CD14-positive monocyte (primary cell): ENCODE data around the gene STK39. TPM values are rescaled to one million over a fixed set of nuclear protein-coding genes. Genes with fewer than 3 reads are reported as not detected.

Experiments used
- DNase-seq, 3 donors: peaks; one replicate each; pipeline ENCODE4 v3.0.0-alpha.2; 2011 to 2022
- H2AFZ ChIP-seq: 2 replicates; pipeline ENCODE4 v1.6.0; 2012; ENCODE audit warnings: mild to moderate bottlenecking, low read depth, low read length, inconsistent platforms; ENCODE audit not compliant: insufficient read depth, poor library complexity, severe bottlenecking
- H3K27ac ChIP-seq, 2 donors: 1 replicate in 1 of 2; 2 replicates in 1 of 2; pipeline ENCODE4 v1.5.1; 2012 to 2013; ENCODE audit warnings: low read length in 2 of 2, control low read depth in 1 of 2, inconsistent platforms in 1 of 2, low read depth in 1 of 2, mild to moderate bottlenecking in 1 of 2
- H3K27me3 ChIP-seq, 2 donors: one replicate each; pipeline versions ENCODE4 v1.6.0 to v1.6.1; 2011 to 2013; ENCODE audit warnings: low read length in 2 of 2; ENCODE audit not compliant: control insufficient read depth in 2 of 2, insufficient read depth in 2 of 2
- H3K36me3 ChIP-seq, 2 donors: replicated peaks in 1 of 2; 1 replicate in 1 of 2; 2 replicates in 1 of 2; pipeline versions ENCODE4 v1.5.1 to v1.6.1; 2012 to 2013; ENCODE audit warnings: low read length in 2 of 2, control low read depth in 1 of 2, inconsistent platforms in 1 of 2, mild to moderate bottlenecking in 1 of 2; ENCODE audit not compliant: insufficient read depth in 2 of 2, control insufficient read depth in 1 of 2
- H3K4me1 ChIP-seq, 2 donors: 1 replicate in 1 of 2; 2 replicates in 1 of 2; pipeline versions ENCODE4 v1.5.1 to v1.6.1; 2012 to 2013; ENCODE audit warnings: low read length in 2 of 2, control low read depth in 1 of 2, inconsistent platforms in 1 of 2, mild to moderate bottlenecking in 1 of 2, moderate library complexity in 1 of 2; ENCODE audit not compliant: insufficient read depth in 2 of 2, control insufficient read depth in 1 of 2
- H3K4me2 ChIP-seq: replicated peaks from 2 replicates; pipeline ENCODE3; 2012; ENCODE audit warnings: low read length, moderate library complexity, mild to moderate bottlenecking; ENCODE audit not compliant: poor library complexity, severe bottlenecking; ENCODE audit errors: extremely low read depth
- H3K4me3 ChIP-seq, 3 experiments: fragments of 200-600 bp in 1 of 3; sonication (generic) in 1 of 3; replicated peaks in 1 of 3; 1 replicate in 2 of 3; 2 replicates in 1 of 3; pipeline ENCODE4 v1.5.1; 2011 to 2013; ENCODE audit warnings: low read length in 3 of 3, mild to moderate bottlenecking in 3 of 3, control low read depth in 2 of 3, low read depth in 2 of 3, inconsistent platforms in 1 of 3, moderate library complexity in 1 of 3
- H3K79me2 ChIP-seq: 2 replicates; pipeline ENCODE4 v1.6.0; 2012; ENCODE audit warnings: mild to moderate bottlenecking, control low read depth, inconsistent platforms, low read length, moderate library complexity; ENCODE audit not compliant: insufficient read depth
- H3K9ac ChIP-seq: 2 replicates; pipeline ENCODE4 v1.6.0; 2017; ENCODE audit warnings: low read length, mild to moderate bottlenecking; ENCODE audit not compliant: insufficient read depth, poor library complexity, severe bottlenecking
- H3K9me3 ChIP-seq, 2 donors: replicated peaks in 1 of 2; 1 replicate in 1 of 2; 2 replicates in 1 of 2; pipeline versions ENCODE4 v1.5.1 to v1.6.1; 2012 to 2013; ENCODE audit warnings: low read length in 2 of 2, control low read depth in 1 of 2; ENCODE audit not compliant: control insufficient read depth in 1 of 2, insufficient read depth in 1 of 2
- H4K20me1 ChIP-seq: 2 replicates; pipeline ENCODE4 v1.6.0; 2012; ENCODE audit warnings: mild to moderate bottlenecking, low read length, control low read depth, moderate library complexity; ENCODE audit not compliant: insufficient read depth
- H3K27ac Mint-ChIP-seq, 7 donors: one replicate each; pipeline ENCODE4 v1.8.0; 2020; ENCODE audit warnings: mild to moderate bottlenecking in 7 of 7, mixed read lengths in 7 of 7, moderate library complexity in 6 of 7, inconsistent platforms in 2 of 7
- H3K27me3 Mint-ChIP-seq, 3 donors: one replicate each; pipeline ENCODE4 v1.8.0; 2021 to 2022; ENCODE audit warnings: low read depth in 3 of 3, mild to moderate bottlenecking in 3 of 3, mixed read lengths in 3 of 3, moderate library complexity in 3 of 3, inconsistent platforms in 1 of 3
- H3K36me3 Mint-ChIP-seq, 2 donors: one replicate each; pipeline ENCODE4 v1.8.0; 2020; ENCODE audit warnings: mixed read lengths in 2 of 2, inconsistent platforms in 1 of 2, mild to moderate bottlenecking in 1 of 2
- H3K4me1 Mint-ChIP-seq: one replicate; pipeline ENCODE4 v1.8.0; 2020; ENCODE audit warnings: mild to moderate bottlenecking, mixed read lengths
- H3K4me3 Mint-ChIP-seq, 2 donors: one replicate each; pipeline ENCODE4 v1.8.0; 2020; ENCODE audit warnings: mild to moderate bottlenecking in 2 of 2, mixed read lengths in 2 of 2, moderate library complexity in 1 of 2
- H3K9me3 Mint-ChIP-seq, 7 donors: one replicate each; pipeline ENCODE4 v1.8.0; 2020 to 2022; ENCODE audit warnings: mixed read lengths in 7 of 7, mild to moderate bottlenecking in 6 of 7, moderate library complexity in 6 of 7, inconsistent platforms in 2 of 7
- WGBS: methylation state at CpG from one replicate; pipeline ENCODE4 v1.1.5; 2013; ENCODE audit warnings: missing lambda C conversion rate; ENCODE audit not compliant: insufficient coverage; 5-methylcytosine and 5-hydroxymethylcytosine counted together
- intact Hi-C, 2 donors: fragments of 100-400 bp; cut with micrococcal nuclease; formaldehyde crosslinking; loops; one replicate each; pipeline versions ENCODE4 v1.15.0 to v1.15.1; 2023
- polyA plus RNA-seq, 3 donors: library from polyadenylated mRNA; depleted of rRNA in 1 of 3; unstranded in 2 of 3; stranded (reverse) in 1 of 3; fragments of 300-500 nt in 2 of 3; fragments of >200 nt in 1 of 3; fragmentation: Illumina TruSeq in 2 of 3; gene quantifications; 1 replicate in 2 of 3; 2 replicates in 1 of 3; pipeline ENCODE4 v1.2.3, GENCODE V29; 2012 to 2021
- TF ChIP-seq, protein P1 (sequence below): fragments of 200-600 bp; IDR thresholded peaks from one replicate; pipeline ENCODE4 v1.8.0; 2022; ENCODE audit warnings: antibody characterized with exemption, mild to moderate bottlenecking

The STK39 gene
- polyA plus RNA-seq, 3 donors = 1.2 to 2.7 (median 2.6) TPM

GRCh38 chr2:167939514-167940345 lies 307.7 kb downstream of the STK39 start:
- Histone ChIP-seq H3K36me3 (no peaks in the 10 kb centered on the region), H3K4me1 (peaks cover 7 to 11% of the 10 kb centered on the region in 2 donors), H3K79me2 (no peaks in the 10 kb centered on the region), H3K4me3 (no peak overlapping the region), H3K9ac (no peak overlapping the region), H3K4me2 (no peak overlapping the region), H3K27me3 (no peaks in the 10 kb centered on the region), H3K9me3 (peaks cover 0 to 5% of the 10 kb centered on the region in 2 donors), H3K27ac (no peak overlapping the region), H2AFZ (no peak overlapping the region), H4K20me1 (no peaks in the 10 kb centered on the region)
- Mint-ChIP-seq H3K27ac (peak overlapping the region in 1 of 7 donors; percentile 4), H3K27me3 (peaks cover 6 to 8% (median 7%) of the 10 kb centered on the region in 3 donors), H3K4me3 (no peak overlapping the region), H3K9me3 (peaks cover 0 to 9% (median 3%) of the 10 kb centered on the region in 7 donors), H3K4me1 (peaks cover 15% of the 10 kb centered on the region), H3K36me3 (no peaks in the 10 kb centered on the region)
- DNase-seq = peak; percentile 10 to 43 (median 25)
- intact Hi-C loops = no loop called here
- TF ChIP-seq, protein P1, sequence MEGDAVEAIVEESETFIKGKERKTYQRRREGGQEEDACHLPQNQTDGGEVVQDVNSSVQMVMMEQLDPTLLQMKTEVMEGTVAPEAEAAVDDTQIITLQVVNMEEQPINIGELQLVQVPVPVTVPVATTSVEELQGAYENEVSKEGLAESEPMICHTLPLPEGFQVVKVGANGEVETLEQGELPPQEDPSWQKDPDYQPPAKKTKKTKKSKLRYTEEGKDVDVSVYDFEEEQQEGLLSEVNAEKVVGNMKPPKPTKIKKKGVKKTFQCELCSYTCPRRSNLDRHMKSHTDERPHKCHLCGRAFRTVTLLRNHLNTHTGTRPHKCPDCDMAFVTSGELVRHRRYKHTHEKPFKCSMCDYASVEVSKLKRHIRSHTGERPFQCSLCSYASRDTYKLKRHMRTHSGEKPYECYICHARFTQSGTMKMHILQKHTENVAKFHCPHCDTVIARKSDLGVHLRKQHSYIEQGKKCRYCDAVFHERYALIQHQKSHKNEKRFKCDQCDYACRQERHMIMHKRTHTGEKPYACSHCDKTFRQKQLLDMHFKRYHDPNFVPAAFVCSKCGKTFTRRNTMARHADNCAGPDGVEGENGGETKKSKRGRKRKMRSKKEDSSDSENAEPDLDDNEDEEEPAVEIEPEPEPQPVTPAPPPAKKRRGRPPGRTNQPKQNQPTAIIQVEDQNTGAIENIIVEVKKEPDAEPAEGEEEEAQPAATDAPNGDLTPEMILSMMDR = no peak
- WGBS = no CpG with 5 or more reads among the region's 5 CpGs

GRCh38 chr2:167937403-167937802 lies 310.0 kb downstream of the STK39 start:
- H3K36me3 Mint-ChIP-seq = no peaks in the 10 kb centered on the region
- H3K9me3 ChIP-seq = peaks cover 0 to 5% of the 10 kb centered on the region in 2 donors
- H3K4me1 Mint-ChIP-seq = peaks cover 15% of the 10 kb centered on the region
- H3K27me3 ChIP-seq = no peaks in the 10 kb centered on the region
- peaks cover 0 to 9% (median 6%) of the 10 kb centered on the region in 7 donors for H3K9me3 Mint-ChIP-seq
- H3K9ac ChIP-seq = no peak overlapping the region
- H2AFZ ChIP-seq = no peak overlapping the region
- H3K4me3 Mint-ChIP-seq = no peak overlapping the region
- no peak overlapping the region for H3K4me3 ChIP-seq
- H3K27ac Mint-ChIP-seq = no peak overlapping the region
- intact Hi-C loops = no loop called here
- peaks cover 7 to 11% of the 10 kb centered on the region in 2 donors for H3K4me1 ChIP-seq
- H3K4me2 ChIP-seq = no peak overlapping the region
- H3K27ac ChIP-seq = no peak overlapping the region
- WGBS = no CpG with 5 or more reads among the region's 1 CpG
- peaks cover 6 to 7% (median 6%) of the 10 kb centered on the region in 3 donors for H3K27me3 Mint-ChIP-seq
- H3K36me3 ChIP-seq = no peaks in the 10 kb centered on the region
- DNase-seq = no peak
- H4K20me1 ChIP-seq = no peaks in the 10 kb centered on the region
- H3K79me2 ChIP-seq = no peaks in the 10 kb centered on the region
- TF ChIP-seq, protein P1 = no peak
